CD4-positive, alpha-beta T cell treated with Interleukin-12 subunit alpha and Interleukin-12 subunit beta, for 1 hour (primary cell): ENCODE data around the gene FOXL2NB.
"Not testable (repeated sequence)": the region's sequence is repeated elsewhere in the genome, so short reads cannot be mapped to it uniquely, and the experiment has no call there.

Experiments used
- DNase-seq: peaks from one replicate; pipeline ENCODE4 v3.0.0-alpha.2; 2020

The FOXL2NB gene

GRCh38 chr3:138946663-138947494 is at the start of gene FOXL2NB, which contains the start of gene FOXL2:
Gene FOXL2NB (plus strand): TSS chr3:138947217. CDS start chr3:138947365, 148 bp downstream.
Gene FOXL2 (minus strand): TSS chr3:138947137. CDS start chr3:138946722, 415 bp downstream.
- no peak for DNase-seq

GRCh38 chr3:138898301-138898700 is 48.7 kb upstream of the FOXL2NB start:
- no peak for DNase-seq

- no peak for DNase-seq
These were observed 48.3 kb upstream of the FOXL2NB start for GRCh38 chr3:138898708-138899107.

GRCh38 chr3:138899351-138899991 is 47.5 kb upstream of the FOXL2NB start:
- no peak for DNase-seq

- no peak for DNase-seq
These were observed 45.5 kb upstream of the FOXL2NB start for GRCh38 chr3:138901567-138901966.

GRCh38 chr3:138902171-138902570 is 44.8 kb upstream of the FOXL2NB start:
- no peak for DNase-seq

- DNase-seq, result no peak
These were observed 39.5 kb upstream of the FOXL2NB start for GRCh38 chr3:138907539-138907938.

GRCh38 chr3:138908846-138909245 is 38.2 kb upstream of the FOXL2NB start:
- no peak for DNase-seq

- no peak for DNase-seq
These were observed 37.1 kb upstream of the FOXL2NB start for GRCh38 chr3:138909904-138910303.

GRCh38 chr3:138911621-138912020 is 35.4 kb upstream of the FOXL2NB start:
- no peak for DNase-seq

- no peak for DNase-seq
These were observed 34.8 kb upstream of the FOXL2NB start for GRCh38 chr3:138912237-138912636.

GRCh38 chr3:138913766-138914165 is 33.3 kb upstream of the FOXL2NB start:
- no peak for DNase-seq

- no peak for DNase-seq
These were observed 32.0 kb upstream of the FOXL2NB start for GRCh38 chr3:138914870-138915502.

- peak; percentile 80 for DNase-seq
These were observed 31.2 kb upstream of the FOXL2NB start for GRCh38 chr3:138915503-138916498.

- no peak for DNase-seq
These were observed 30.2 kb upstream of the FOXL2NB start for GRCh38 chr3:138916824-138917223.

- DNase-seq, result no peak
These were observed 27.7 kb upstream of the FOXL2NB start for GRCh38 chr3:138919325-138919724.

GRCh38 chr3:138921316-138922292 is 25.4 kb upstream of the FOXL2NB start:
- no peak for DNase-seq

GRCh38 chr3:138922400-138922799 is 24.6 kb upstream of the FOXL2NB start:
- not testable (repeated sequence) for DNase-seq

- DNase-seq, result peak; percentile 82
These were observed 23.5 kb upstream of the FOXL2NB start for GRCh38 chr3:138923531-138923994.

GRCh38 chr3:138928727-138929372 is 18.2 kb upstream of the FOXL2NB start:
- no peak for DNase-seq
